HepG2 (cell line): ENCODE results near the gene CH25H. TPM values are rescaled to one million over a fixed set of nuclear protein-coding genes. Genes with fewer than 3 reads are reported as not detected.

Experiments used
- AGO2 ChIP-seq: fragments of 200-400 bp; formaldehyde crosslinking; optimal IDR thresholded peaks from 2 replicates; pipeline ENCODE3; 2017; ENCODE audit warnings: mild to moderate bottlenecking, low read depth, low read length, moderate library complexity
- AHDC1 ChIP-seq: sonication (generic); formaldehyde crosslinking; IDR thresholded peaks from 2 replicates; pipeline ENCODE4 v1.5.1; 2020; ENCODE audit warnings: mild to moderate bottlenecking, missing genetic modification reagents, borderline replicate concordance
- FOXC1 ChIP-seq: sonication (generic); formaldehyde crosslinking; IDR thresholded peaks from 2 replicates; pipeline ENCODE4 v1.8.0; 2022; ENCODE audit warnings: mild to moderate bottlenecking, missing genetic modification reagents, borderline replicate concordance
- MED1 ChIP-seq: sonication (generic); formaldehyde crosslinking; IDR thresholded peaks from 2 replicates; pipeline ENCODE4 v1.4.0; 2020; ENCODE audit warnings: missing genetic modification reagents
- NFKB2 ChIP-seq: sonication (generic); formaldehyde crosslinking; IDR thresholded peaks from 2 replicates; pipeline ENCODE4 v1.4.0; 2020; ENCODE audit warnings: missing genetic modification reagents, borderline replicate concordance
- NPAS2 ChIP-seq: sonication (generic); formaldehyde crosslinking; IDR thresholded peaks from 2 replicates; pipeline ENCODE4 v1.8.0; 2022; ENCODE audit warnings: mild to moderate bottlenecking, missing genetic modification reagents, borderline replicate concordance
- PCBP2 ChIP-seq: fragments of 200-400 bp; formaldehyde crosslinking; optimal IDR thresholded peaks from 2 replicates; pipeline ENCODE3; 2018; ENCODE audit warnings: low read length, low read depth; ENCODE audit not compliant: poor library complexity, severe bottlenecking
- POLR2AphosphoS5 ChIP-seq: IDR thresholded peaks from 2 replicates; pipeline ENCODE4 v1.6.1; 2012; ENCODE audit warnings: low read depth, low read length
- SP4 ChIP-seq: sonication (generic); formaldehyde crosslinking; IDR thresholded peaks from 2 replicates; pipeline ENCODE4 v1.8.1; 2023; ENCODE audit warnings: mild to moderate bottlenecking, missing genetic modification reagents
- ZNF275 ChIP-seq: sonication (generic); formaldehyde crosslinking; IDR thresholded peaks from 2 replicates; pipeline ENCODE4 v1.8.0; 2022; ENCODE audit warnings: missing genetic modification reagents, mild to moderate bottlenecking, inconsistent platforms, borderline replicate concordance
- ZNF567 ChIP-seq: sonication (generic); formaldehyde crosslinking; IDR thresholded peaks from 2 replicates; pipeline ENCODE4 v1.8.1; 2023; ENCODE audit warnings: mild to moderate bottlenecking, missing genetic modification reagents, borderline replicate concordance
- ZNF766 ChIP-seq: sonication (generic); formaldehyde crosslinking; IDR thresholded peaks from 2 replicates; pipeline ENCODE4 v1.5.0; 2020; ENCODE audit warnings: missing genetic modification reagents, borderline replicate concordance
- ZNF780A ChIP-seq: sonication (generic); formaldehyde crosslinking; IDR thresholded peaks from 2 replicates; pipeline ENCODE4 v1.8.0; 2022; ENCODE audit warnings: mild to moderate bottlenecking, missing genetic modification reagents, moderate library complexity
- polyA plus RNA-seq, 8 experiments: library from polyadenylated mRNA; depleted of rRNA in 3 of 8; stranded (reverse) in 7 of 8; unstranded in 1 of 8; fragments of >200 nt; fragmentation: Illumina TruSeq in 4 of 8; extraction: Trizol in 4 of 8; gene quantifications; 2 replicates each; pipeline versions ENCODE4 v1.2.1 to v1.2.3, GENCODE V29; 2011 to 2016; ENCODE audit warnings: low read depth in 4 of 8, missing spikeins in 1 of 8, mixed read lengths in 1 of 8; ENCODE audit not compliant: insufficient read depth in 1 of 8
- total RNA-seq, 5 experiments: library from RNA; depleted of rRNA; stranded (reverse); fragments of >200 nt; fragmentation: Illumina TruSeq; extraction: Trizol; gene quantifications; 2 replicates each; pipeline ENCODE4 v1.2.3, GENCODE V29; 2016; ENCODE audit warnings: low read depth in 1 of 5
- TF ChIP-seq, protein P1 (sequence below): sonication (generic); formaldehyde crosslinking; IDR thresholded peaks from 2 replicates; pipeline ENCODE4 v1.8.0; 2022; ENCODE audit warnings: missing genetic modification reagents, mild to moderate bottlenecking, borderline replicate concordance
- TF ChIP-seq, protein P2 (sequence below): sonication (generic); formaldehyde crosslinking; IDR thresholded peaks from 2 replicates; pipeline ENCODE4 v1.9.0; 2021; ENCODE audit warnings: missing genetic modification reagents, mild to moderate bottlenecking, borderline replicate concordance
- TF ChIP-seq, protein P3 (sequence below): IDR thresholded peaks from 2 replicates; pipeline ENCODE4 v1.6.1; 2016; ENCODE audit warnings: mild to moderate bottlenecking

Gene CH25H
- total and polyA plus RNA-seq, 2 of the 13 experiments (the other 11 are each of a cell fraction or from before 2014, with no cell fraction given) = not detected

DNA sequence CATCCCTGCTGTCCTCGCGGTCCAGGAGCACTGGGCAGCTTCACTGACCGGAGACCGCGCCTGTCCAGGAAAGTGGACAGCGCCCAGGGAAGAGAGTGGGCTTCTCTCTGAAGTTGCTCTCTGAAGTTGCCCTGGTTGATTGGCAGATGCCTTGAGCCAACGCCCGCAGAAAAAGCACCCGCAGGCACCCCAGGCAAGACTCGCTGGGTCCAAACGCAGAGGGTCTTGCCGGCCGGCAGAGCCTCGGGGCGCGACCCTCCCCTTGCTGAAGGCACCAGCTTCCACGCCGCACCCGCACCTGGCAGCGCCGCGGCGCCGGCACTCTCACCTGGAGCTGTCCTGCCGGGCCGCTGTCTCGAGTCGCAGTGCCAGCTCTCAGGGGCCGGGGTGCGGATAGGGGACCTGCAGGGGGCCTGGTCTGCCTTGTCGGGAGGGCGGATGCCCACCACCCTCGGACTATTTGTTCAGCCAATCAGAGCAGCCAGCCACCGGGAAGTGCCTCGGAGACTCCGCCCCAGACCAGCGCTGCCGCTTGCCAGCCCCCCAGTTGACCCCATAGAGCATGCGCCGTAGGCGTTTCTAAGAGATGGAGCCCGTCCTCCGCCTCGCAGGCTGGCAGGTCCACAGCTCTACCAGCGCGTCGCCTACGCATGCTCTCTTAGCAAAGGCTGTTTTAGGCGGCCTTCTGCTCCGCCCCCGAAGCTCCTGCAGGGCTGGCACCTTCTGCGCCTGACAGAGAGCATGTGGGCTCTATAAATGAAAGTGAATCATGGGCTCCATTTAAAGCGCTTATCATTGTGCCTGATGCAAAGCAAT is 44.5 kb upstream of the CH25H start, which contains the start of gene LIPA (continued):
- TF ChIP-seq, protein P1, sequence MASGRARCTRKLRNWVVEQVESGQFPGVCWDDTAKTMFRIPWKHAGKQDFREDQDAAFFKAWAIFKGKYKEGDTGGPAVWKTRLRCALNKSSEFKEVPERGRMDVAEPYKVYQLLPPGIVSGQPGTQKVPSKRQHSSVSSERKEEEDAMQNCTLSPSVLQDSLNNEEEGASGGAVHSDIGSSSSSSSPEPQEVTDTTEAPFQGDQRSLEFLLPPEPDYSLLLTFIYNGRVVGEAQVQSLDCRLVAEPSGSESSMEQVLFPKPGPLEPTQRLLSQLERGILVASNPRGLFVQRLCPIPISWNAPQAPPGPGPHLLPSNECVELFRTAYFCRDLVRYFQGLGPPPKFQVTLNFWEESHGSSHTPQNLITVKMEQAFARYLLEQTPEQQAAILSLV (CRISPR knock-in tag) = no peak
- TF ChIP-seq, protein P2, sequence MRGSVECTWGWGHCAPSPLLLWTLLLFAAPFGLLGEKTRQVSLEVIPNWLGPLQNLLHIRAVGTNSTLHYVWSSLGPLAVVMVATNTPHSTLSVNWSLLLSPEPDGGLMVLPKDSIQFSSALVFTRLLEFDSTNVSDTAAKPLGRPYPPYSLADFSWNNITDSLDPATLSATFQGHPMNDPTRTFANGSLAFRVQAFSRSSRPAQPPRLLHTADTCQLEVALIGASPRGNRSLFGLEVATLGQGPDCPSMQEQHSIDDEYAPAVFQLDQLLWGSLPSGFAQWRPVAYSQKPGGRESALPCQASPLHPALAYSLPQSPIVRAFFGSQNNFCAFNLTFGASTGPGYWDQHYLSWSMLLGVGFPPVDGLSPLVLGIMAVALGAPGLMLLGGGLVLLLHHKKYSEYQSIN = no peak
- TF ChIP-seq ZNF766 (CRISPR knock-in tag) (no peak), AHDC1 (CRISPR knock-in tag) (no peak), SP4 (CRISPR knock-in tag) (no peak), POLR2AphosphoS5 (peak; percentile 76), ZNF567 (no peak), NPAS2 (CRISPR knock-in tag) (no peak), NFKB2 (no peak; the same call in 1 of the 2 replicates), FOXC1 (CRISPR knock-in tag) (peak; percentile 55; the same call in 1 of the 2 replicates), MED1 (CRISPR knock-in tag) (no peak), ZNF275 (CRISPR knock-in tag) (no peak), ZNF780A (peak; percentile 96; the same call in 1 of the 2 replicates), PCBP2 (no peak), AGO2 (peak; percentile 35)
- TF ChIP-seq, protein P3, sequence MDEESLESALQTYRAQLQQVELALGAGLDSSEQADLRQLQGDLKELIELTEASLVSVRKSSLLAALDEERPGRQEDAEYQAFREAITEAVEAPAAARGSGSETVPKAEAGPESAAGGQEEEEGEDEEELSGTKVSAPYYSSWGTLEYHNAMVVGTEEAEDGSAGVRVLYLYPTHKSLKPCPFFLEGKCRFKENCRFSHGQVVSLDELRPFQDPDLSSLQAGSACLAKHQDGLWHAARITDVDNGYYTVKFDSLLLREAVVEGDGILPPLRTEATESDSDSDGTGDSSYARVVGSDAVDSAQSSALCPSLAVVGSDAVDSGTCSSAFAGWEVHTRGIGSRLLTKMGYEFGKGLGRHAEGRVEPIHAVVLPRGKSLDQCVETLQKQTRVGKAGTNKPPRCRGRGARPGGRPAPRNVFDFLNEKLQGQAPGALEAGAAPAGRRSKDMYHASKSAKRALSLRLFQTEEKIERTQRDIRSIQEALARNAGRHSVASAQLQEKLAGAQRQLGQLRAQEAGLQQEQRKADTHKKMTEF (CRISPR knock-in tag) = peak; percentile 84
